ENCODE data around the gene LRRIQ1.

DNA sequence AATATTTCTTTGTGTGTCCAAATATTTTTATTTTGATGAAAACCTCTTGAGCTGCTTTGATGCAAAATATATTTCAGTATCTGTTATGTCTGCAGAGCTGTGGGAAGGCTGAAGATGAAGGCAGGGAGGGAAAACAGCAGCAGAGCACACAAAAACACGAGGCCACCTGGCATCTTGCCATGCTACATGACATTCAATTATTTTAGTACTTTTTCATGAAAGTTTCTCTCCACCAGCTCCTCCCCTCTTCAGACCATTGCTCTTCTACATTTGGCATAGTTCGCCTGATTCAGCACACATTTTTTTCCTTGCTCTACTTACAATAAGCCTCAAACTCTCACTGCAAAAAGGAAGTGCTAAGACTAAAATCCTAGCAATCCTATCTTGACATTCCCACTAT, 239.2 kb downstream of the LRRIQ1 start:
- TF ChIP-seq POLR2A (IDR thresholded peaks at IDR 0.05; ENCODE audit: low read length) (no peak), GATA1 (IDR thresholded peaks at IDR 0.05; ENCODE audit: low read depth, low read length) (no peak)
